ENCODE results near the gene TSPAN9.

Gene TSPAN9

DNA sequence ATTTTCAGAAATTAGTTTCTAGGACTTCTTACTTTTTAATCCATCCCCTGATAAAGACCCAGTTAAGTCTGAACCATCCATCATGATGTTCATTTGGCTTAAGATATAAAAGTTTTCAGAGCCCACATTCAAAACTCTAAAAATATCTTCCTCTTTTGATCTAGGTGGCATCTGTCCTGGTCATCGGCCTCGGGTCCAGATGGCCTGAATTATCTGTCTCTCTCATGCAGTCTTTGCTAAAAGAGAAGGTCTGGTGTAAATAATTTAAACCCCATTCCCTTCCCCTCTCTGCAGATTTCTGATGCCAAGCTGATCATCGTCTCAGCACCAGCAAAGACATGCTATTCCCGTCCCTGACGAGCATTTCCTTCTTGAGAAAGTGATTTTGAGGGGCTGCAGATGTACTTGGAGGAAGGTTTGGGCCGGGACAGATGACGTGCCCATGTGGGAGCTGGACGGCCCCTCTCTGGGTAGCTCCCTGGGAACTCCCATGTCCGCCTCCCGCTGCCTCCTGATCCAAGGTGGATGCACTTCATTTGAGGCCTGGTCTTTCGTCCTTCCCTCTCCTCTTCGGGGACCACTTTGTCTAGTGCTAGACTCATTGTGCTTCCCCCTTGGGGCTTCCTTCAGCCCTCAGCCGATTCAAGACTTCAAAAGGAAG, 240.8 kb downstream of the TSPAN9 start:
- no peak overlapping the region for H3K4me3 ChIP-seq (ENCODE audit: low read length)
- peaks cover 7% of the 10 kb centered on the region for H3K27me3 ChIP-seq (ENCODE audit: insufficient read depth, low read length)
- peaks cover 9% of the 10 kb centered on the region for H3K4me1 ChIP-seq (ENCODE audit: insufficient read depth, low read length)
- H2AFZ ChIP-seq (ENCODE audit: low read depth, low read length) = no peak overlapping the region
- no peaks in the 10 kb centered on the region for H3K9me3 ChIP-seq (ENCODE audit: low read length)
- H3K36me3 ChIP-seq (ENCODE audit: insufficient read depth, low read length) = no peaks in the 10 kb centered on the region

DNA sequence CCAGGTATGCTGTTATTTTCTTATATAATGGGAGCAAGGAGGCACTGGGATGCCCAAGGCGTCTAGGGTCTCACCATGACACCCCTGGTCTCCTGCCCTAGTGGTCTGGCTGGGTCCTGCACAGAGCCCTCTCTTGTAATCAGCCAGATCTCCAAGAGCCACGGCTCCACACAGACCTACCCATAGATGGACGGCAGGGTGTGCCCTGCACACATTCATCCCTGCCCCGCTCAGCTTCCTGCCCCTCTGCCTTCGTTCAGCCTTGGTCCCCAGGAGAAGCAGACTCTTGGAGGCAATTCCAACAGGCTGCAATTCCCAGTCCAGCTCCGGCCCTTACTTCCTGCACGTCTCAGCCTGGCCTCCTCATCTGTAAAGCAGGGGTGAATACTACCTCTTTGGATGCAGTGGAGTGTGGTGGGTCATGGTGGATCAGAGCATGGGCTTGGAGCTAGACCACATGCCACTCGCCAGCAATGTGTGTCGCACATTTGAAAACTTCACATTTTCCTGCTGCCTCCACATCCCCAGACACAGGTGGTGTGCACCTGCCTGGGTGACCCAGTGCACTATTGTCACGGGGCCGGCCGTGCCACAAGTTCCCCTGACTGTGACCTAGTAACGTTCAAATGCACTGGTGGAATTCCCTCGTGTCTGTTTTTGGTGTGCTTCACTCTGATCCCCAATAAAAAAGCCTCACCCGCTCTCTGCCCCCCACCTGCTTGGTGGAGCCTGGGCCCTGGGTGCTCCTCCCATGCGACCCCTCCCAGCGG, 242.7 kb downstream of the TSPAN9 start:
- Histone ChIP-seq H3K9me3 (ENCODE audit: low read length) (no peaks in the 10 kb centered on the region), H3K27me3 (ENCODE audit: insufficient read depth, low read length) (peaks cover 7% of the 10 kb centered on the region), H3K4me3 (ENCODE audit: low read length) (no peak overlapping the region), H3K36me3 (ENCODE audit: insufficient read depth, low read length) (no peaks in the 10 kb centered on the region), H2AFZ (ENCODE audit: low read depth, low read length) (no peak overlapping the region), H3K4me1 (ENCODE audit: insufficient read depth, low read length) (peaks cover 7% of the 10 kb centered on the region)

DNA sequence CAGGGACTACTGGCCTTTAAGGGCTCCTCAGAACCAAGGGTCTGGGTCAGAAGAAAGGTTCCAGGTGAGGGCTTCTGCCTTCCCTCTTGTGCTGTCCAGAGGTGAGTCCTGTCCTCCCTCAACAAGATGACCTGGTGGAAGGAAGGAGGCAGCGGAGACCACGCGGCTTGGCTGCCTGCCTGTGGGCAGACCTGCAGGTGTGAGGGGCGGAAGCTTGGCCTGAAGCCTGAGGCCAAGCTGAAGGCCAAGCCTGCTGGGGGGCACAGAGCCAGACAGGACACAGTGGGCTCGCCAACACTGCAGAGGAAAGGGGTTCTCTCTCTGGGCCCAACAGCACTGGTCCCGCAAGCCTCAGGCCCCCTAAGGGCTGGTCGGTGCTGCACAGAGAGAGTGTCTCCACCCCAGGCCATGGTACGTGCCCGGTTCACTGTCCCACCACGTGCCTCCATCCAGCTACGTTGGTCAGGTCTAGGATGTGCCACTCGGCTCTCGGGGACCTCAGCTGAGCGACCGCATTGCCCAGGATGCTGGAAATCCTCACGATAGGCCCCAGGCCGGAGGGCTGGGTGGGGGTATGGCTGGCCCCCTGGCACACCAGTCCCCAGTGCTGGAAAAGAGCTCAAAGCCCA, 243.8 kb downstream of the TSPAN9 start:
- Histone ChIP-seq H3K36me3 (ENCODE audit: insufficient read depth, low read length) (no peaks in the 10 kb centered on the region), H3K9me3 (ENCODE audit: low read length) (no peaks in the 10 kb centered on the region), H3K4me3 (ENCODE audit: low read length) (no peak overlapping the region), H2AFZ (ENCODE audit: low read depth, low read length) (no peak overlapping the region), H3K27me3 (ENCODE audit: insufficient read depth, low read length) (peaks cover 7% of the 10 kb centered on the region), H3K4me1 (ENCODE audit: insufficient read depth, low read length) (peaks cover 4% of the 10 kb centered on the region)

DNA sequence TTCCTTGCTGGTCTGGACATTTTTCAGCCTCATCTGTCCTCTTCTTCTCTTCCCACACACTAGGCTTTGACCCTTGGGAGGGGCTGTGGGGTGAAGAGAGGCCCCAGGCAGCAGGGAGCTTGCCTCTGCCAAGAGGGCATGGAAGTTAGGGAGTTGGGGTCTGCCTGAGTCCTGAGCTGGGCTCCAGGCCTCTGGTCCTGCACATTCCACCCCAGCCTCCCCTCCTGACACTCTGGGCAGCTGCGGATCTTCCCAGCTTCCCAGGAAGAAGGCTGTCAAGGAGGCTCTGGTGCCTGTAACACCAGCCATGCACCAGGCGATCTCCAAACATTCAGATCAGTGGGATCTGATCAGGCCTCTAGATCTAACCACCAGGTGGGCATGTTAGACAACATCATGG, 244.7 kb downstream of the TSPAN9 start:
- Histone ChIP-seq H3K36me3 (ENCODE audit: insufficient read depth, low read length) (no peaks in the 10 kb centered on the region), H3K4me3 (ENCODE audit: low read length) (no peak overlapping the region)

DNA sequence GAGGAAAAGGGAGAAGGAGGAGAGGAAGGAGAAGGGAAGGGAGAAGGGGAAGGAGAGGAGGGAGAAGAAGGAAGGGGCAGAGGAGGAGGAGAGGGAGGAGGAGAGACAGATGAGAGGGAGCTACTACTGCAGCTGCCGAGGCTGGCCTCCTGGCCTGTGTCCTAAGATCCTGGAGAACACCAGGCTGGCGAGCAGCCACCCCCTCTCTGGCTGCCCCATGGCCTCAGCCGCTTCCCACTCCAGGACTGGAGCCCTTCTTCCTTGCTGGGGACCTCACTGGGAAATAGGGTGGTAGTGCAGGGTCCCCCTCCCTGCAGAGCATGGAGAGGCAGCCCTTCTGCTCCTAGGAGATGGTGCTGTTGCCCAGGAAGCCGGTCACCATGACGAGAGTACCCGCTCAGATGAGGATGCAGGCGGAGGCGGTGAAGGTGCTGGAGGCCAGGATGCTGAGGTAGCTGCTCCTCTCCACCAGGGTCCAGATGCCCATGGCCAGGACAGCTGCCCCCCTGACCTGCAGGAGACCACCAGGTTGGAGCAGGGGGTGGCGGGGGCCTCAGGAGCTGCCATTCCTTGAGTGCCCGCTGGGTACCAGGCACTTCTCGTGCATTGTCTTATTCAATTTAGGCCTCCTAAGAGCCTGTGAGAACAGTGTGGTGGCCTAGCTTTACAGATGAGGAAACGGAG, 246.0 kb downstream of the TSPAN9 start:
- Histone ChIP-seq H3K36me3 (ENCODE audit: insufficient read depth, low read length) (no peaks in the 10 kb centered on the region), H2AFZ (ENCODE audit: low read depth, low read length) (no peak overlapping the region), H3K9me3 (ENCODE audit: low read length) (no peaks in the 10 kb centered on the region), H3K4me3 (ENCODE audit: low read length) (no peak overlapping the region), H3K27me3 (ENCODE audit: insufficient read depth, low read length) (peaks cover 4% of the 10 kb centered on the region), H3K4me1 (ENCODE audit: insufficient read depth, low read length) (peaks cover 6% of the 10 kb centered on the region)

More for the DNA sequence above, 244.7 kb downstream of the TSPAN9 start:
- Histone ChIP-seq H3K4me1 (ENCODE audit: insufficient read depth, low read length) (peaks cover 6% of the 10 kb centered on the region), H3K9me3 (ENCODE audit: low read length) (no peaks in the 10 kb centered on the region), H2AFZ (ENCODE audit: low read depth, low read length) (no peak overlapping the region), H3K27me3 (ENCODE audit: insufficient read depth, low read length) (peaks cover 7% of the 10 kb centered on the region)

DNA sequence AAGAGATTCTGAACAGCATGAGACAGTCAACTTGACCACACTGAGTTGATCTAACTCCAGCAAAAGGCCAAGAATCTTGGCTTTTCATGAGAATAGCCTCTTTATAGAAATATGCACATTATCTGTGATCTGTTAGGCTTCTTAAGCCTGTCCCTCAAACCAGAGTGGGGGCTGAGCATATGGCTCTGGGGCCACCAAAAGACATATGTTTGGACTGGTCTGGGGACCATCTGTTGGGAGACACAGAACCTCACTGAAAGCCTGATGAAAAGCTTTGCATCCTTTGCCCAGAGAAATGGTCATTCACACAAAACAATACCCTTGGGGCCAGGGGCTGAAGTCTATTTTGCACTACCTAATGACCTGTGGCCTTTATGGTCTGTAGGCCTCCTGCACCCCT, 248.6 kb downstream of the TSPAN9 start:
- peaks cover 3% of the 10 kb centered on the region for H3K27me3 ChIP-seq (ENCODE audit: insufficient read depth, low read length)

DNA sequence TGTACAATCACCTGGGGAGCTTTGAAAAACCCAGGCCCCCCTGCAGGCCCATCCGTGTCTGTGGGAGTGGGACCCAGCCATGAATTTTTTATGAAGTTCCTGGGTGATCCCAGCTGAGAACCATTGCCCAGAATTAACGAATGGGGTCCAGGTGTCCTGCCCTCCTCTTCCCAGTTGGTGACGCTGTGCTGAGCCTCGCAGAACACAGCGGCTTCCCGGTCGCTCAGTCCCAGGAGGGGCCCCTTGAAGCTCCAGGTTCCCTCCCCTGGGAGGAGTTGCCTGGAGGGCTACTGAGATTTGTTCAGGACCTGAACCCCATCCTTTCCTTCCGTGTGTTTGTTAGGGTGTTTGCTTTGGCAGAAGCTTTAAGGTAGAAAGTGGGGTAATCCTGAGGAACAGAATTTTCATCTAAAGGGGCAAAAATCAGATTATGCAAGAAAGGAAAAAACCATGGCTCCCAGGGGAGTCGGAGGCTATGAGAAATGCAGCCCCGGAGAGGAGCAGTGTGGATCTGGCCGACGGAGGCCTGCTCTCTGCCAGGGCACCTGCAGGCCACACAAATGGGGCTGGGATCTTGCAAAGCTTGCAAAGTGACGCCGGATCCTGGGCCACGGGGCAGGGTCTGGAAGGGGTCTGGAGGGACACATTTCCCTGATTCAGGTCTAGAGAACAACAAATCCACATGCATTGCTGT, 249.1 kb downstream of the TSPAN9 start:
- peaks cover 6% of the 10 kb centered on the region for H3K4me1 ChIP-seq (ENCODE audit: insufficient read depth, low read length)
- H3K36me3 ChIP-seq (ENCODE audit: insufficient read depth, low read length) = no peaks in the 10 kb centered on the region
- H3K4me3 ChIP-seq (ENCODE audit: low read length) = no peak overlapping the region
- no peak overlapping the region for H2AFZ ChIP-seq (ENCODE audit: low read depth, low read length)
- H3K9me3 ChIP-seq (ENCODE audit: low read length) = peaks cover 2% of the 10 kb centered on the region
- peaks cover 3% of the 10 kb centered on the region for H3K27me3 ChIP-seq (ENCODE audit: insufficient read depth, low read length)

More for the DNA sequence above, 248.6 kb downstream of the TSPAN9 start:
- Histone ChIP-seq H3K4me1 (ENCODE audit: insufficient read depth, low read length) (peaks cover 6% of the 10 kb centered on the region), H2AFZ (ENCODE audit: low read depth, low read length) (no peak overlapping the region), H3K9me3 (ENCODE audit: low read length) (peaks cover 2% of the 10 kb centered on the region), H3K36me3 (ENCODE audit: insufficient read depth, low read length) (no peaks in the 10 kb centered on the region), H3K4me3 (ENCODE audit: low read length) (no peak overlapping the region)

DNA sequence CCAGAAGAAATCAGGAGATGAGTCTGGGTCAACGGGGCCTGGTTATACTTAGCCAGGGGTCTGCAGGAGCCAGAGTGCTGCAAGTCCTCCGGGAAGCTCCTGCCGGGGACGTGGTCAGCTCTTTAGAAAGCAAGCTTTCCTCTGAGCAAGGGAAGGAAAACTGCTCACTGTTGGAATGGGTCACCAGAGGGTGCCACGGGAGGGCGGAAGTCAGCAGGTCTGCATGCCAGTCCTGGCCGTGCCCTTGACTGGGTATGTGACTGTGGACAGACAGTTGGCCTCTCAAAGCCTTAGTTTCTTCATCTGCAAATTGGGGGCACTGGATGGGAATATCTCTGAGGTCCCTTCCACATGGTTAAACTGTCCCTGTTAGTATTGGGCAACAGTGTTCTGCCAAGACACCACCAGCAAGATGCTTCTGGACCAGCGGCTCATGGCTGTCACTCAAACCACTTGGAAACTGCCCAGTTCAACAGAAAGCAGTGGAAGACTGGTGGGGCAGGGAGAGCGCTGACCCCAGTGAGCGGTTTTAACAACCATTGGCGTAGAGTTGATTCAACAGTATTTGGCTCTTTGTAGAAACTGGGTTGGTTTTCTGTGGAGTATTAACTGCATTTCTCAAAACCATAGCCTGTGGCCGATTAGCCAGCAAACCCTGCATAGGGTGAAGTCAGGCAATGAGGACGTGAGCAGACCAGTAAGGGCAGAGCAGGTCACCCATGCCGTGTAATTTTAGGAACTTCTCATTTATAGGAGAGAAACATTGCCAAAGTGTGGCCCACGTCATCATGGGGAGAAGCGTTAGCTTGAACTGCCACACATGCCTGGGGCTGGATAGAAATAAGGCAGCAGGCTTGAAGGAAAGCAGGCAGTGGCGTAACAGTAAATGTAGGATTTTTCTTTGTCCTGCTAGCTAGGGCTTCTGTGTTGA, 249.9 kb downstream of the TSPAN9 start:
- Histone ChIP-seq H3K36me3 (ENCODE audit: insufficient read depth, low read length) (no peaks in the 10 kb centered on the region), H3K4me1 (ENCODE audit: insufficient read depth, low read length) (peaks cover 6% of the 10 kb centered on the region), H3K4me3 (ENCODE audit: low read length) (no peak overlapping the region), H3K9me3 (ENCODE audit: low read length) (peaks cover 2% of the 10 kb centered on the region), H2AFZ (ENCODE audit: low read depth, low read length) (no peak overlapping the region), H3K27me3 (ENCODE audit: insufficient read depth, low read length) (peaks cover 3% of the 10 kb centered on the region)

DNA sequence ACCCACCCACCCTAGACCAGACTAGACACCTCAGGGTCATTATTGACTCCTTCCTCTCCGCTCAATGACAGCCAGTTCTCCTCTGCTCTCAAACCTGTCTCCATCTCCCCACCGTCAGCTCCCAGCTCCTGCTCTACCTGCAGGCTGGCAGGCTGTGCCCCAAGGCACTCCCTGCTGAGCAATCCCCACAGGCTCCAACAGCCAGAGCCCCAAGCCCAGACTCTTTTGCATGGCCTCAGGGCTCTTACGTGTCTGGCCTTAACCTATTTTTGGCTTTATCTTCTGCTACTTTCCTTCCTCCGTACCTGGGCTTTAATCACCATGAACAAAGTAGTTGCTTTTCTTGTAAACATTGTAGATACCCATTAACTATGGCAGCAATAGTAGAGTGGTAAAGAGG, 250.9 kb downstream of the TSPAN9 start:
- Histone ChIP-seq H3K36me3 (ENCODE audit: insufficient read depth, low read length) (no peaks in the 10 kb centered on the region), H3K9me3 (ENCODE audit: low read length) (peaks cover 2% of the 10 kb centered on the region), H3K4me3 (ENCODE audit: low read length) (no peak overlapping the region), H2AFZ (ENCODE audit: low read depth, low read length) (no peak overlapping the region), H3K4me1 (ENCODE audit: insufficient read depth, low read length) (peaks cover 6% of the 10 kb centered on the region), H3K27me3 (ENCODE audit: insufficient read depth, low read length) (peaks cover 3% of the 10 kb centered on the region)

DNA sequence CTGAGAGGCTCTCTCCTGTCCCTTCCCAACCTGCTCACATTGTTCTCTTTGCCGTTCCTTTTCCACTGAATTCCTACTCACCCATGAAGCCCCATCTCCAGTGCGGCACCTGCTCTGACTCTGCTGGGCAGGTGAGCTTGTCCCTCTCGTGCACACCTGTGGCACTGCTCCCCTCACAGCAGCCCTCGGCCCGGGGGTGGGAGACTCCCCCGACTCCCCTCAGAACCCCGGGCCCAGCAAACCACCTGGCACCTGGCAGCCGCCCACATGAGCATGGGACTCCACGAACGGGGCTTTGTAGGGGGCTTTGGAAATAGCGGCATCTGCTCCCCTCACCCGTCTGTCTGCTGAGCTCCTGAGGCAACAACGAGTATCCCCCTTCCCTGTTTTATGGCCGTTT, 251.4 kb downstream of the TSPAN9 start:
- no peak overlapping the region for H2AFZ ChIP-seq (ENCODE audit: low read depth, low read length)
- H3K36me3 ChIP-seq (ENCODE audit: insufficient read depth, low read length) = no peaks in the 10 kb centered on the region
- no peak overlapping the region for H3K4me3 ChIP-seq (ENCODE audit: low read length)
- H3K27me3 ChIP-seq (ENCODE audit: insufficient read depth, low read length) = peaks cover 3% of the 10 kb centered on the region
- H3K4me1 ChIP-seq (ENCODE audit: insufficient read depth, low read length) = peaks cover 6% of the 10 kb centered on the region
- H3K9me3 ChIP-seq (ENCODE audit: low read length) = peaks cover 2% of the 10 kb centered on the region

DNA sequence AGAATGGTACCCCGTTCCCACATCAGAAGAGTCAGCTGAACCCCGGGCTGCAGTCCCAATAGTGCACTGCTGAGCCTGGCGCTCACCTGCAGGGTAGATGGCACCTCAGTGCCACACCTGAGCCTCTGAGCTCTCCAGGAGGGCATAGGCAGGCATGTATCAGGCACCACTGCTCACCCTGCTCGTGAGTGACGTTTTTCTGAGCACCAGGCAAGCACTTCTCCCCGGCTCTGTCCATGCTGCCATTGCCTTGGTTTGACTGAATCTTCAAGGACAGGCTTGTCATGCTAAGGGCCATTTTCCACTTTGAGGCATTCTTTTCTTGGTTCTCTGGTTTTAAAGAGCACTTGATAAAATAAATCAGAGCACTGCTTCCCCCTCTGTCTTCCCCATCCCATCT, 252.2 kb downstream of the TSPAN9 start:
- peaks cover 2% of the 10 kb centered on the region for H3K9me3 ChIP-seq (ENCODE audit: low read length)
- peaks cover 3% of the 10 kb centered on the region for H3K27me3 ChIP-seq (ENCODE audit: insufficient read depth, low read length)
- H3K4me3 ChIP-seq (ENCODE audit: low read length) = no peak overlapping the region
- peaks cover 6% of the 10 kb centered on the region for H3K4me1 ChIP-seq (ENCODE audit: insufficient read depth, low read length)
- H3K36me3 ChIP-seq (ENCODE audit: insufficient read depth, low read length) = no peaks in the 10 kb centered on the region
- H2AFZ ChIP-seq (ENCODE audit: low read depth, low read length) = no peak overlapping the region
